Natural killer cell treated with Interleukin-12 subunit alpha and Interleukin-12 subunit beta and Interleukin-15 and Interleukin-18, amount 100 ng/mL, for 72 hours (primary cell): ENCODE data around the gene KCNH1. TPM values are rescaled to one million over a fixed set of nuclear protein-coding genes. Genes with fewer than 3 reads are reported as not detected.
"Not testable (repeated sequence)": the region's sequence is repeated elsewhere in the genome, so short reads cannot be mapped to it uniquely, and the experiment has no call there.

Experiments used
- ATAC-seq, 2 donors: fragments of 150-1000 bp; cut with Tn5 transposase in 1 of 2; sonication (Bioruptor Pico), chemical (Tn5 transposase) in 1 of 2; 2 replicates each; pipeline ENCODE4 v1.10.0; 2021
- DNase-seq: peaks from one replicate; pipeline ENCODE4 v3.0.0; 2022; ENCODE audit warnings: low spot score
- H3K27ac Mint-ChIP-seq, 2 donors: 1 replicate in 1 of 2; 2 replicates in 1 of 2; pipeline ENCODE4 v1.8.0; 2022; ENCODE audit warnings: mixed read lengths in 2 of 2, mild to moderate bottlenecking in 1 of 2, moderate library complexity in 1 of 2
- H3K27me3 Mint-ChIP-seq, 2 donors: 1 replicate in 1 of 2; 2 replicates in 1 of 2; pipeline ENCODE4 v1.8.0; 2022; ENCODE audit warnings: mixed read lengths in 2 of 2
- H3K36me3 Mint-ChIP-seq: one replicate; pipeline ENCODE4 v1.8.0; 2022; ENCODE audit warnings: mixed read lengths
- H3K4me1 Mint-ChIP-seq, 2 donors: 1 replicate in 1 of 2; 2 replicates in 1 of 2; pipeline ENCODE4 v1.8.0; 2022; ENCODE audit warnings: low read depth in 2 of 2, mixed read lengths in 2 of 2, mild to moderate bottlenecking in 1 of 2
- H3K4me3 Mint-ChIP-seq: one replicate; pipeline ENCODE4 v1.8.0; 2022; ENCODE audit warnings: mixed read lengths
- H3K9me3 Mint-ChIP-seq: 2 replicates; pipeline ENCODE4 v1.8.0; 2022; ENCODE audit warnings: mixed read lengths
- total RNA-seq, 2 donors: library from RNA; stranded (reverse); gene quantifications; one replicate each; pipeline ENCODE4 v1.2.3, GENCODE V29; 2022

Gene KCNH1
- total RNA-seq, 2 donors from 2014 or later = not detected

- H3K9me3 Mint-ChIP-seq = no peaks in the 10 kb centered on the region
These were observed 456.4 kb downstream of the KCNH1 start for GRCh38 chr1:210677533-210677932.

DNA sequence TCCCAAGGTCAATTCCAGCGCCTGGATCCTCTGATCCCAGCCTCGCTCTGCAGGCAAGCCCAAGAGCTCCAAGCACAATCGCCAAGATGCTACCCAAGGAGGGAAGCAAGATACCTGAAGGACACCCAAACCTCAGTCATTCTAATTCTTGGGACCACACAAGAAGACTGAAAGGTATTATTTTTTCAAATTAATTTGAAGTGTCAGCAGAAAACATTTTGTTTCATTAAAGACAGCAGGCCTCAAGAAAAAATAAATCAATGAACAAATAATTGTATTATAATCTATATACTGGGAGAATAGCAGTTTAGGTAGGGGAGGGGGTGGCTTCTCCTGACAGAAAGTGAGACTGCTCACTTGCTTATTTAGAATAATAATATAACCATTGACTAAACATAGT lies 457.4 kb downstream of the KCNH1 start:
- no peak overlapping the region for H3K4me3 Mint-ChIP-seq

More at GRCh38 chr1:210677533-210677932, 456.4 kb downstream of the KCNH1 start:
- Mint-ChIP-seq H3K4me3 (no peak overlapping the region), H3K4me1 (no peaks in the 10 kb centered on the region), H3K36me3 (no peaks in the 10 kb centered on the region), H3K27ac (no peak overlapping the region), H3K27me3 (no peaks in the 10 kb centered on the region)
- ATAC-seq (no peak), DNase-seq (no peak)

DNA sequence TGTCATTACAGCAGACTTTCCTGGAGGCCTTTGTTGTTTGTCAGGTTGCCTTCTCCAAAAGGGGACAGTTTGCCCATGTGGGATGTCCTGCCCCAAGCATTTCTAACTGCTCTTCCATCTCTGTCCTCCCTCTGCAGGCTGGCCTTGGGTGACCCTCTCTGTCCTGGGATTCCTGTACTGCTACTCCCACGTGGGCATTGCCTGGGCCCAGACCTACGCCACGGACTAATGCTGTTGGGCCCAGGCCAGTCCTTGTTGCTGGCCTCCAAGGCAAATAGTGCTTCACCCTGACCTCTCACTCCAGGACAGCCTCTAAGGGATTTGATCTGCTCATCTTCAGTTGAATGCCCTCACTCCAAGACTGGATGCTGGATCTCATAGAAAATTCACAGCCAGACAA lies 459.8 kb downstream of the KCNH1 start:
- DNase-seq (no peak), ATAC-seq (no peak)
- H3K4me1 Mint-ChIP-seq = no peaks in the 10 kb centered on the region
- H3K4me3 Mint-ChIP-seq = no peak overlapping the region
- no peaks in the 10 kb centered on the region for H3K27me3 Mint-ChIP-seq
- H3K9me3 Mint-ChIP-seq = no peaks in the 10 kb centered on the region
- H3K36me3 Mint-ChIP-seq = no peaks in the 10 kb centered on the region
- H3K27ac Mint-ChIP-seq = no peak overlapping the region

More for the DNA sequence above, 457.4 kb downstream of the KCNH1 start:
- Mint-ChIP-seq H3K27ac (no peak overlapping the region), H3K4me1 (no peaks in the 10 kb centered on the region), H3K9me3 (no peaks in the 10 kb centered on the region), H3K36me3 (no peaks in the 10 kb centered on the region), H3K27me3 (no peaks in the 10 kb centered on the region)
- no peak for DNase-seq
- ATAC-seq = no peak

- Mint-ChIP-seq H3K4me1 (no peaks in the 10 kb centered on the region), H3K27ac (no peak overlapping the region), H3K4me3 (no peak overlapping the region), H3K27me3 (no peaks in the 10 kb centered on the region), H3K36me3 (no peaks in the 10 kb centered on the region), H3K9me3 (no peaks in the 10 kb centered on the region)
- DNase-seq (no peak), ATAC-seq (no peak)
These were observed 464.0 kb downstream of the KCNH1 start for GRCh38 chr1:210669951-210670350.

DNA sequence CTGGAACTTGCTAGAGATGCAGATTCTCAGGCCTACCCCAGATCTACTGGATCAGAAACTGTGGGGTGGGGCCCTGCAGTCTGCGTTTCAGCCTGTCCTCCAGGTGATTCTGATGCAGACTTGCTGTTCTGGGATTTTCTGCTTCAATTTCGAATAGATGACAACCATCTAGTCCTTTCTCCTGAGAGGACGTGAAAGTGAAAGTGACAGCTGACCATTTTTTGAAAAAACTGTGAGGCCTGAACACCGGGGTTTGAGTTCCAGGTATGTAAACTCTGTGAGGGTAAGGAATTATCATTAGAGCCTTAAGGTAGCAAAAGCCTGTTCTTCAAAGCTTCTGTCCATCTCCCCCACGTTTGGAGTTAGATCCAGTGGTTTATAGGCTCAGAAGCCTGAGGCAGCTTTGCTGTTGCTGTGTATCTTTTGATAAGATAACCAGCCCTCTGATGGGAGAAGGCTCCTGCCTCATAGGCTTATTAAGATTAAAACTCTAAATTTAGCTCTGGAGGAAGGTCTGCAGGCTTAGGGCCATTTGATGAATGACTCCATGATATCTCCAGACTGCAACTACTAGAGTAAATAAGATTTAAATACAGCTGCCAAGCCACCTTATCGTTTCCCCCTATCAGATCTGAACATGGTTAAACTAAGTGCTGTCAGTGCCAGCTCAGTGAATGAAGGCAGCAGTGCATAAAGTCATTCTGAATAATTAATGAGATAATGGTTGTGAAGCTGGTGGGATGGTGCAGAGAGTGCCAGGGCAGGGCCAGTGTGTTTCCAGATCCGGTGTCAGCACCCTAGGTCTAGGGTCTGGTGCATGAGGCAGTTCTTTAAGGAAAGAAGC lies 470.0 kb downstream of the KCNH1 start:
- H3K27ac Mint-ChIP-seq = no peak overlapping the region
- H3K4me1 Mint-ChIP-seq = no peaks in the 10 kb centered on the region
- H3K27me3 Mint-ChIP-seq = no peaks in the 10 kb centered on the region
- ATAC-seq (peak in 1 of 2 donors; percentile 6), DNase-seq (no peak)
- no peak overlapping the region for H3K4me3 Mint-ChIP-seq
- no peaks in the 10 kb centered on the region for H3K36me3 Mint-ChIP-seq
- no peaks in the 10 kb centered on the region for H3K9me3 Mint-ChIP-seq

GRCh38 chr1:210662291-210663050 lies 471.5 kb downstream of the KCNH1 start:
- Mint-ChIP-seq H3K36me3 (no peaks in the 10 kb centered on the region), H3K27ac (no peak overlapping the region), H3K4me3 (no peak overlapping the region), H3K9me3 (no peaks in the 10 kb centered on the region), H3K4me1 (no peaks in the 10 kb centered on the region), H3K27me3 (no peaks in the 10 kb centered on the region)
- ATAC-seq = no peak
- no peak for DNase-seq

DNA sequence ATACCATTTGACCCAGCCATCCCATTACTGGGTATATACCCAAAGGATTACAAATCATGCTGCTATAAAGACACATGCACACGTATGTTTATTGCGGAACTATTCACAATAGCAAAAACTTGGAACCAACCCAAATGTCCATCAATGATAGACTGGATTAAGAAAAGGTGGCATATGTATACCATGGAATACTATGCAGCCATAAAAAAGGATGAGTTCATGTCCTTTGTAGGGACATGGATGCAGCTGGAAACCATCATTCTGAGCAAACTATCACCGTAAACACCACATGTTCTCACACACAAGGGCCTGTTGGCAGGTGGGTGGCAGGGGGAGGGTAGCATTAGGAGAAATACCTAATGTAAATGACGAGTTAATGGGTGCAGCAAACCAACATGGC lies 472.4 kb downstream of the KCNH1 start:
- not testable (repeated sequence) for H3K27ac Mint-ChIP-seq, H3K27me3 Mint-ChIP-seq, H3K4me3 Mint-ChIP-seq, DNase-seq, H3K36me3 Mint-ChIP-seq, H3K9me3 Mint-ChIP-seq, ATAC-seq, H3K4me1 Mint-ChIP-seq

DNA sequence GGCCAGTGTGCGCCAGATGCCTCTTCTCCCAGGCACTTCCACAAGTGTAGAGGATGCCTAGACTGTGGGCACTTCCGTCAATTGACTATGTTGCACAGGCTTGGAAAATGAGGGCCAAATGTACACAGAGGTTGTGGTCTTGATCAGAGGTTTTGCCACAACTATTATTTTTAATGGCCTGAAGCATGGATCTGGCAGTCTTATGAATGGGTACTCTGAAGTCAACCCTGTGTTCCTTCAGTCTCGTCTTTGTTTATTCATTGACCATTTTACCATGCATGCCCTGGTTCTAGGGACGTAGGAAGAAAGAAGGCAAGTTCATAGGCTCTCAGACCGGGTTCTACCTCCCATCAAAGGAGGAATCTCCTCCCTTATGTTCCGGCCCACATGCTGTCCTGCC lies 476.1 kb downstream of the KCNH1 start:
- DNase-seq (no peak), ATAC-seq (no peak)
- no peaks in the 10 kb centered on the region for H3K27me3 Mint-ChIP-seq
- H3K36me3 Mint-ChIP-seq = no peaks in the 10 kb centered on the region
- no peak overlapping the region for H3K27ac Mint-ChIP-seq
- no peak overlapping the region for H3K4me3 Mint-ChIP-seq
- H3K4me1 Mint-ChIP-seq = no peaks in the 10 kb centered on the region
- peaks cover 4% of the 10 kb centered on the region for H3K9me3 Mint-ChIP-seq

GRCh38 chr1:210655511-210655910 lies 478.4 kb downstream of the KCNH1 start:
- Mint-ChIP-seq H3K4me3 (no peak overlapping the region), H3K36me3 (no peaks in the 10 kb centered on the region), H3K27me3 (no peaks in the 10 kb centered on the region), H3K4me1 (no peaks in the 10 kb centered on the region), H3K27ac (no peak overlapping the region), H3K9me3 (peaks cover 4% of the 10 kb centered on the region)
- no peak for DNase-seq
- ATAC-seq = no peak

DNA sequence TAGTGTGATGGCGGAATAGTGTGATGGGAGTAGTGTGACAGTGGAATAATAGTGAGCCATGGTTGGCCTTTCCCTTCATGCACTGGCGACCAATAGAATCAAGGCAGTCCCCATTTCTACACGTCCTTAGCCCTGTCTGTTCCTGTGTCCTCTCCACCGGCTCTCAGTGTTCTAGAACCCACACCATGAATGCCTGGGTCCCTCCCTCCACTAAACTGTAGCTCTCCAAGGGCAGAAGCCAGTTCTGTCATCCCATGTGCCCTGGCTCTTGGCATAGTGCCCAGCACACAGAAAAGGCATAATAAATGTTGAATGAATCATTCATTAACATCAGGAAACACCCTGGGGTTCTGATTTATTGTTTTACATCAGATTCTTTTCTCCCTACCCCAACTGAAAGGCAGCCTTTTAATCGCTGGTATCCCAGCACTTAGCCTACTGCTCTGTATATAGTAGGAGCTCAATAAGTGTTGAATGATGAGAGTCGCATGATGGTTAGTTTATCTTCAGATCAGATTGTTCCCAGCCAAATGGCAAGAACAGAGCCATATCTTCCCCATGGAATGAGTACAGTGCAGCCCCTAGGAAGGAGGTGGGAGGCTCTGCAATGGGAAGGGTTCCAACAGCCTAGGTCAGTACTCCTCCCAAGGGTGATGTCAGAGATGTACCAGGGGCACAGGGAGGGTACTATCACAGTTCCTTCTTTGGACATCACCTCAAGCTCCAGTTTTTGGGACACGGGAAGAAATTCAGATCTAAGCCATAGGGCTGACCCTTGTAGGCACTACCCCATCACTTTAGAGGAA lies 479.6 kb downstream of the KCNH1 start:
- H3K27ac Mint-ChIP-seq = no peak overlapping the region
- no peak for DNase-seq
- H3K36me3 Mint-ChIP-seq = no peaks in the 10 kb centered on the region
- H3K27me3 Mint-ChIP-seq = no peaks in the 10 kb centered on the region
- no peaks in the 10 kb centered on the region for H3K4me1 Mint-ChIP-seq
- peaks cover 4% of the 10 kb centered on the region for H3K9me3 Mint-ChIP-seq
- no peak for ATAC-seq
- no peak overlapping the region for H3K4me3 Mint-ChIP-seq

DNA sequence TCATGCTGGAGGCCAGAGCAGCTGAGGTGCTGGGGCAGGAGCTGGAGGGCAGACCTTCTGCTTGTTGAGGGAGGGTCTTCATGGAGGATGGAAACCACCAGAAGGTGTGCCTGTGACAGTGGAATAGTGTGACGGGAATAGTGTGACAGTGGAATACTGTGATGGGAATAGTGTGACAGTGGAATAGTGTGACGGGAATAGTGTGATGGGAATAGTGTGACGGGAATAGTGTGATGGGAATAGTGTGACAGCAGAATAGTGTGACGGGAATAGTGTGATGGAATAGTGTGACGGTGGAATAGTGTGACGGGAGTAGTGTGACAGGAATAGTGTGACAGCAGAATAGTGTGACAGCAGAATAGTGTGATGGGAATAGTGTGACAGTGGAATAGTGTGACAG lies 480.2 kb downstream of the KCNH1 start:
- DNase-seq = no peak
- no peak overlapping the region for H3K27ac Mint-ChIP-seq
- peaks cover 4% of the 10 kb centered on the region for H3K9me3 Mint-ChIP-seq
- no peaks in the 10 kb centered on the region for H3K36me3 Mint-ChIP-seq
- H3K4me1 Mint-ChIP-seq = no peaks in the 10 kb centered on the region
- peak; percentile 51 to 55 for ATAC-seq
- no peaks in the 10 kb centered on the region for H3K27me3 Mint-ChIP-seq
- no peak overlapping the region for H3K4me3 Mint-ChIP-seq

- ATAC-seq = no peak
- Mint-ChIP-seq H3K27me3 (no peaks in the 10 kb centered on the region), H3K36me3 (no peaks in the 10 kb centered on the region), H3K9me3 (peaks cover 4% of the 10 kb centered on the region), H3K4me3 (no peak overlapping the region), H3K27ac (no peak overlapping the region), H3K4me1 (peaks cover 0 to 7% of the 10 kb centered on the region in 2 donors)
- no peak for DNase-seq
These were observed 481.5 kb downstream of the KCNH1 start for GRCh38 chr1:210652329-210652954.

DNA sequence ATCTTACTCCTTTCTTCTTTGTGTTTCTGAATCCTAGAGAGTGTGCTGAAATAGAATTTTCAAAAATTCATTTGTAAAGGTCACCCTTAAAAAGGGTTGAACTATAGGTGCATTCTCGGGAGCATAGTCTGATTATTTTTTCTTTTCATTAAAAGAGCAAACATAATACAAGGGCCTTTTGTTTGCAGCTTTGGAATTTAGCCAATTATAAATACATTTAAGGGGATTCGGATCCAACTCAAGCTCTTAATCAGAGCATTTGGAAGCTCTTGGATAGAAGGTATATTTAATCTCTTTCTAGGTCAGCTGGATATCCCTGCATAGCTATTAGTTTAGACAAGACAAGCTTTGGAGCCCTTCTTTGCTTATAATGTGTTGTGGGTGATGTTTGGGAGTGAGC lies 483.5 kb downstream of the KCNH1 start:
- H3K27ac Mint-ChIP-seq = no peak overlapping the region
- ATAC-seq (no peak), DNase-seq (no peak)
- no peak overlapping the region for H3K4me3 Mint-ChIP-seq
- peaks cover 0 to 9% of the 10 kb centered on the region in 2 donors for H3K4me1 Mint-ChIP-seq
- no peaks in the 10 kb centered on the region for H3K36me3 Mint-ChIP-seq
- H3K27me3 Mint-ChIP-seq = no peaks in the 10 kb centered on the region
- peaks cover 4% of the 10 kb centered on the region for H3K9me3 Mint-ChIP-seq
